Measurements from ENCODE around the gene LINGO3.

The LINGO3 gene

DNA sequence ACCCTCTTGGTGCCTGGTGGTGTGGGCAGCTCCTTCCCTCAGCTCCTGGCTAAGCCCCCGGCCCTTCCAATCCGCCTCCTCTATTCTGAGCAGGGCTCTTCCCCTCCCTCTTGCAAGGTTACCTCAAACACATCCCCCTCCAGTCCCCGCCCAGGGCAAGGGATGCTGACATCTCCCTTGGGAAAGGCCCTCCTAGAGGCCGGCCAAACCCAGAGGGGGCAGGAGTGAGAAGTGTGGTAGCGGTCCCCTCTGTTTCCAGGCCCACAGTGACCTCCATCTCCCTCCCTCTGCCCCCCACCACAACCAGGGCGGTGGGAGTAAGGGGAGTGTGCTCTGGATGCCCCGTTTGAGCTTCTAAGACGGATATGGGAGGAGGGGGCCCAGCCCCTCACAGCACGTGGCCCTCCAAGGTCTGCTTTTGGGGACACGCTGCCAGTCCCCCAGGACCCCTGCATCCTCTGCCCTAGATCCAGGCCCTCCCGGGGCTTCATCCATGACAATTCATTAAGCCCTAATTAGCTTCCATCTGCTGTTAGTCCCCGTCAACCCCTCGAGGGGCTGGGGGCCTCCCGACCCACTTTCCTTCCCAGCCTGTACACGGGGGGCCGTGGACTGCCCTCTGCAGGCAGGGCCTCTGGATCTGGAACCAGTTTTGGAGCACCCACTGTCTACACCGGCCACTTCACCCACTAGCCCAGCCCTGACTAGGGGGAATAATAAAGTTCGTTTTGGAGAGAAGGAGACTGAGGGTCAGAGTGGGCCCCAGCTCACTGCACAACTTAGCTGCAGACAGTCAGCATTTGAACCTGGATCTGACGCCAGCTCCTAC is 2.3 kb downstream of the LINGO3 start:
- TF ChIP-seq, protein P1, sequence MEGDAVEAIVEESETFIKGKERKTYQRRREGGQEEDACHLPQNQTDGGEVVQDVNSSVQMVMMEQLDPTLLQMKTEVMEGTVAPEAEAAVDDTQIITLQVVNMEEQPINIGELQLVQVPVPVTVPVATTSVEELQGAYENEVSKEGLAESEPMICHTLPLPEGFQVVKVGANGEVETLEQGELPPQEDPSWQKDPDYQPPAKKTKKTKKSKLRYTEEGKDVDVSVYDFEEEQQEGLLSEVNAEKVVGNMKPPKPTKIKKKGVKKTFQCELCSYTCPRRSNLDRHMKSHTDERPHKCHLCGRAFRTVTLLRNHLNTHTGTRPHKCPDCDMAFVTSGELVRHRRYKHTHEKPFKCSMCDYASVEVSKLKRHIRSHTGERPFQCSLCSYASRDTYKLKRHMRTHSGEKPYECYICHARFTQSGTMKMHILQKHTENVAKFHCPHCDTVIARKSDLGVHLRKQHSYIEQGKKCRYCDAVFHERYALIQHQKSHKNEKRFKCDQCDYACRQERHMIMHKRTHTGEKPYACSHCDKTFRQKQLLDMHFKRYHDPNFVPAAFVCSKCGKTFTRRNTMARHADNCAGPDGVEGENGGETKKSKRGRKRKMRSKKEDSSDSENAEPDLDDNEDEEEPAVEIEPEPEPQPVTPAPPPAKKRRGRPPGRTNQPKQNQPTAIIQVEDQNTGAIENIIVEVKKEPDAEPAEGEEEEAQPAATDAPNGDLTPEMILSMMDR (IDR thresholded peaks at IDR 0.05; ENCODE audit: borderline replicate concordance, insufficient read depth, low read depth, low read length), result no peak
- H3K4me3 ChIP-seq (ENCODE audit: low read depth, low read length), result no peak overlapping the region

DNA sequence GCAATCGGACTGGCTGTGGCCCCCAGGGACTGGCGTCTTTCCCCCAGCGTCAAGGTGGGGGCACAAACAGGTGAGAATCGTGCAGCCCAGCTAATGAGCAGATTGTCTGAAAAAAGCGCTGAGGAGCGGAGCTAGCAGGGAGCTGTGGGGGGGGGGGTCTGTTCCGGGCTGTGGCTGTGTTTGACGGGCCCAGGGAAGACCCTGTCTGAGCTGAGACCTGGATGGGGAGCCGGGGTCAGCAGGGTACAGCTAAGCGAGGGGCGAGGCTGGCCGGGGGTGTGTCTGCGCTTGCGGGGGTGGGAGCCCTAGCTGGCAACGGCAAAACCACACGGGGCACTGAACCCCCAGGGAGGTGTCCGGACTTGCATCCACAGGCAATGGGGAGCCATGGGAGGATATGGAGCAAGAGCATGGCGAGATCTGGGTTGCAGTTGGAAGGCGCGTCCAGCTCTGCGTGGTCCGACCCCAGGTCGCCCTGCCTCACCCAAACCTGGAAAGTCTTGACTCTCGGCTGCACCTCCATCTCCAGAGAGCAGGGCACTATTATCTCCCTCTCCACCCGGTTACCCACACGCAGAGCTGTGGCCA is 4.6 kb downstream of the LINGO3 start:
- no peak overlapping the region for H3K4me3 ChIP-seq (ENCODE audit: low read depth, low read length)
- TF ChIP-seq, protein P1 (IDR thresholded peaks at IDR 0.05; ENCODE audit: borderline replicate concordance, insufficient read depth, low read depth, low read length), result no peak

DNA sequence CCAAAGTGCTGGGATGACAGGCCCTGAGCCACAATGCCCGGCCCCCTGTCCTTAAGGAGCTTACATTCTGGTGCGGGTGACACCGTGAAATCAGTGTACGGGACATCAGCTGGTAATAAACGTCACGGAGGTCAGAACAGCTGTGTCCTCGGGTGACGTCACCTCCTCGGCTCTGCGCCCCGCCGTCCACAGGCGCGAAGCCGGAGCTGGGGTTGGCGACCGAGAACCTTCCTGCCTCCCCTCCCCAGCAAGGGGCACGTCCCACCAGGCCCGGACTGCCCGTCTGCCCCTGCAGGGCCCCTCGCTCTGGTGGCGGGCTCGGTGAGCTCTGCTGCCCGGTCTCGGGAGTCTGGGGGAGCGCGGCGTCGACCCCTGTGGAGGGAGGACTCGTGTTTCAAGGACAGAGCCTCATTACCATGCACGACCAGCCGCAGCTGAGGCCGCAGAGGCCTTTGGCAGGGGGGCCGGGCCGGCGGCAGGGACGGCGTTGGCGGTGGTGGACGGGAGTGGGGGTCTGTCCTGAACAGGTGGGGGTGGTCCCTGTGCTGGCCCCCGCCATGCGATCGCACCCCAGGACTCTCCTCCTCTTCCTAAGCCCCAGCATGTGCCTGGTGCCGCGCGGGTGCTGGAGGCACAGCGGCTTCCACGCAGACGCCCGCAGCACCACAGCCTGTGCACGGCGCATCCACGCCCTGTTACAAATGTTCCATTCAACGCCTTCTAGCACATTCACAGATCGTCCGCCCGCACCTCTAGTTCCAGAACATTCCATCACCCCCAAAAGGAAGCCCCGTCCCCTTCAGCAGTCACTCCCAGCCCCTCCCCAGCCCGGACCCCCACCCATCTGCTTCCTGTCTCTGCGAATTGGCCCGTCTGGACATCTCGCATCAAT is 5.4 kb downstream of the LINGO3 start:
- H3K4me3 ChIP-seq (ENCODE audit: low read depth, low read length), result peak overlapping the region; percentile 5
- TF ChIP-seq, protein P1 (IDR thresholded peaks at IDR 0.05; ENCODE audit: borderline replicate concordance, insufficient read depth, low read depth, low read length), result no peak

DNA sequence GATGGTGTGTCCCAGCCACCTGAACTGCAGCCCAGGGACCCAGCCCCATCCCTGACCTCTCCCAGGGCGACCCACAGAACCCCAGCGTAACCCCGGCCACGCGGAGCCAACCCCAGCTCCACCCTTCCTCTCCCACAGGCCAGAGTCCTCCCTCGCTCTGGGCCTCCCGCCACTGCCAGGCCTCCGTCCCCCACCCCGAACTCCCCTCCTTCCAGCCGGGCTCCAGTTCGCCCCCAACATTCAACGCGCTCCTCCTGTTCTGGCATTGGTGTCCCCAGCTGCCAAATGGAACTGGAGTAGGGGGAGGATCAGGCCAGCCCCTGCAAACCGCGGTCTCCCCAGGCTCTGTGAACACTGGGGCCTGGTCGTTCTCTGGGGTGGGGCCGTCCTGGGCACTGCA is 7.4 kb downstream of the LINGO3 start:
- TF ChIP-seq, protein P1 (IDR thresholded peaks at IDR 0.05; ENCODE audit: borderline replicate concordance, insufficient read depth, low read depth, low read length), result no peak
- no peak overlapping the region for H3K4me3 ChIP-seq (ENCODE audit: low read depth, low read length)

DNA sequence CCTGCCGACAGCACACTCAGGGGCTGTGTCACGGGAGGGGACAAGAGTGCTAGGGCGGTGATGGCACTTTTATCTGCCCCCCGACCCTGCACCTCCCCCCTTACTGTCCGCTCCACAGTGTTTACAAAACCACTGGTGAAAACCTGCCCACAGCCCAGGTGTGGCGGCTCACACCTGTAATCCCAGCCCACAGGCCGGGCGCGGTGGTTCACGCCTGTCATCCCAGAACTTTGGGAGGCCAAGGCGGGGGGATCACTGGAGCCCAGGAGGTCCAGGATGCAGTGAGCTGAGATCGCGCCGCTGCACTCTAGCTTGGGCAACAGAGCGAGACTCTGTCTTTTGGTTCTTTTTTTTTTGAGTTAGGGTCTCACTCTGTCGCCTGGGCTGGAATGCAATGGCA is 11.8 kb downstream of the LINGO3 start:
- TF ChIP-seq, protein P1 (IDR thresholded peaks at IDR 0.05; ENCODE audit: borderline replicate concordance, insufficient read depth, low read depth, low read length), result no peak

DNA sequence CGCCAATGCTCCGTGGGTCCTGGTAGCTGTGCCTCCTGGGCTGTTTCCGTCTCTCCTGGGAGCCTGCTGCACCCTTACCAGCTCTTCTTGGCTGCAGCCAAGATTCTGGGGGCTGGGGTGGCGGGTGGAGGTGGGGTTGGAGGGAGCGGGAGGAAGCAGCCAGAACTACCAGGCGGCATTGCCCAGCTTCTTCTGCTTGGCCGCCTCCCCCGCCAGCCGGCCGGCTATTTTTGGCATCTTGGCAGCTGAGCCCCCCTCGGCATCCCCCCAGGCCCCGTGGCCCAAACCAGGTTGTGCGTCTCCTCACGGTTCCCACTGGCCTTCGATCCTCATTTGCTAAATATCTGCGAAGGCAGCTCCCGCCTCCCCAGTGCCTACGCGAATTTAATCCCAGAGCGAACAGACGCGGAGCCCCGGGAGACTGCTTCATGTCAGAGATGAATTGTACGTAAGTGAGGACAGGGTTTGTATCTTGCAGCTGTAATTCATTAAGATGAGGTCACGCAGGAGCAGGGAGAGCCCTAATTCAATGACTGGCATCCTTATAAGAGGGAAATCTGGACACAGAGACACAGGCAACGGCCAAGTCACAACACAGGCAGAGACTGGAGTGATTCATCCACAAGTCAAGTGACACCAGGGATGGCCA is 13.1 kb downstream of the LINGO3 start:
- TF ChIP-seq, protein P1 (IDR thresholded peaks at IDR 0.05; ENCODE audit: borderline replicate concordance, insufficient read depth, low read depth, low read length), result no peak
- H3K4me3 ChIP-seq (ENCODE audit: low read depth, low read length), result no peak overlapping the region

More for the DNA sequence above, 11.8 kb downstream of the LINGO3 start:
- H3K4me3 ChIP-seq (ENCODE audit: low read depth, low read length), result no peak overlapping the region
